Parathyroid adenoma (tissue), 2 donors: Measurements from ENCODE around the gene ITIH5.

Experiments used
- H2AFZ ChIP-seq: fragments of 300-600 bp; sonication (generic); one replicate; pipeline ENCODE4 v1.7.0; 2017; ENCODE audit warnings: antibody characterized with exemption, mild to moderate bottlenecking
- H3K27ac ChIP-seq: fragments of 300-600 bp; sonication (generic); one replicate; pipeline ENCODE4 v1.7.0; 2017
- H3K27me3 ChIP-seq: fragments of 300-600 bp; sonication (generic); one replicate; pipeline ENCODE4 v1.7.0; 2017; ENCODE audit warnings: low read length; ENCODE audit not compliant: control insufficient read depth, insufficient read depth
- H3K36me3 ChIP-seq: fragments of 300-600 bp; sonication (generic); one replicate; pipeline ENCODE4 v1.7.0; 2017; ENCODE audit warnings: low read length; ENCODE audit not compliant: control insufficient read depth, insufficient read depth
- H3K4me1 ChIP-seq: fragments of 300-600 bp; sonication (generic); one replicate; pipeline ENCODE4 v1.7.0; 2017; ENCODE audit warnings: control low read depth
- H3K4me2 ChIP-seq: fragments of 300-600 bp; sonication (generic); one replicate; pipeline ENCODE4 v1.7.0; 2017; ENCODE audit warnings: low read length
- H3K4me3 ChIP-seq: fragments of 300-600 bp; sonication (generic); one replicate; pipeline ENCODE4 v1.7.0; 2017; ENCODE audit warnings: low read depth, low read length
- H3K79me2 ChIP-seq: fragments of 300-600 bp; sonication (generic); one replicate; pipeline ENCODE4 v1.7.0; 2017; ENCODE audit warnings: control low read depth
- H3K9ac ChIP-seq: fragments of 300-600 bp; sonication (generic); one replicate; pipeline ENCODE4 v1.7.0; 2017; ENCODE audit warnings: mild to moderate bottlenecking
- H3K9me3 ChIP-seq: fragments of 300-600 bp; sonication (generic); one replicate; pipeline ENCODE4 v1.7.0; 2017; ENCODE audit warnings: low read length; ENCODE audit not compliant: control insufficient read depth
- TF ChIP-seq, protein P1 (sequence below): fragments of 300-600 bp; sonication (generic); IDR thresholded peaks from one replicate; pipeline ENCODE4 v1.7.0; 2017; ENCODE audit warnings: antibody characterized with exemption, mild to moderate bottlenecking
- donor health status: primary hyperparathyroidism.

The ITIH5 gene

DNA sequence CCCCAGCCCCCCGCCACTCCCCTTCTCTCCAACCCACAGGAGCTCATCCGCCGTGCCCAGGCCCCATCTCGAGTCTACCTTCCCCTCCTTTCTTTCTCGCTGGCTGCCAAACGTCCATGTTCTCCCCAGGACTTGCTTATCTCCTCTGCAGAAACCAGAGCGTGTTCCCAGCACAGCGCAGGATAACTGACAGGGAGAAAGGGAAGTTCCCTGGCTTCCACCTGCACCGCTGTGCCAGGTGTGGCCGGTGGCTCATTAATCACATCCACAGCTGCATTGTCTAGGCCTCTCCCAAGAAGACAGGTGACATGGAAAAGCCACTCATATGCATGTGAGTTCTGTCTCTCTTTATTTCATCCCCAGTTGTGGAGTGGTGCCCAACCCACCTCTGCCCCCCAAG lies 113.2 kb downstream of the ITIH5 start:
- H3K4me3 ChIP-seq: no peak overlapping the region
- H3K9ac ChIP-seq: no peak overlapping the region
- no peaks in the 10 kb centered on the region for H3K27me3 ChIP-seq
- H3K27ac ChIP-seq: no peak overlapping the region
- H3K4me2 ChIP-seq: no peak overlapping the region
- TF ChIP-seq, protein P1, sequence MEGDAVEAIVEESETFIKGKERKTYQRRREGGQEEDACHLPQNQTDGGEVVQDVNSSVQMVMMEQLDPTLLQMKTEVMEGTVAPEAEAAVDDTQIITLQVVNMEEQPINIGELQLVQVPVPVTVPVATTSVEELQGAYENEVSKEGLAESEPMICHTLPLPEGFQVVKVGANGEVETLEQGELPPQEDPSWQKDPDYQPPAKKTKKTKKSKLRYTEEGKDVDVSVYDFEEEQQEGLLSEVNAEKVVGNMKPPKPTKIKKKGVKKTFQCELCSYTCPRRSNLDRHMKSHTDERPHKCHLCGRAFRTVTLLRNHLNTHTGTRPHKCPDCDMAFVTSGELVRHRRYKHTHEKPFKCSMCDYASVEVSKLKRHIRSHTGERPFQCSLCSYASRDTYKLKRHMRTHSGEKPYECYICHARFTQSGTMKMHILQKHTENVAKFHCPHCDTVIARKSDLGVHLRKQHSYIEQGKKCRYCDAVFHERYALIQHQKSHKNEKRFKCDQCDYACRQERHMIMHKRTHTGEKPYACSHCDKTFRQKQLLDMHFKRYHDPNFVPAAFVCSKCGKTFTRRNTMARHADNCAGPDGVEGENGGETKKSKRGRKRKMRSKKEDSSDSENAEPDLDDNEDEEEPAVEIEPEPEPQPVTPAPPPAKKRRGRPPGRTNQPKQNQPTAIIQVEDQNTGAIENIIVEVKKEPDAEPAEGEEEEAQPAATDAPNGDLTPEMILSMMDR: no peak
- no peak overlapping the region for H2AFZ ChIP-seq
- H3K36me3 ChIP-seq: no peaks in the 10 kb centered on the region
- H3K9me3 ChIP-seq: no peaks in the 10 kb centered on the region
- H3K79me2 ChIP-seq: no peaks in the 10 kb centered on the region
- H3K4me1 ChIP-seq: no peaks in the 10 kb centered on the region

DNA sequence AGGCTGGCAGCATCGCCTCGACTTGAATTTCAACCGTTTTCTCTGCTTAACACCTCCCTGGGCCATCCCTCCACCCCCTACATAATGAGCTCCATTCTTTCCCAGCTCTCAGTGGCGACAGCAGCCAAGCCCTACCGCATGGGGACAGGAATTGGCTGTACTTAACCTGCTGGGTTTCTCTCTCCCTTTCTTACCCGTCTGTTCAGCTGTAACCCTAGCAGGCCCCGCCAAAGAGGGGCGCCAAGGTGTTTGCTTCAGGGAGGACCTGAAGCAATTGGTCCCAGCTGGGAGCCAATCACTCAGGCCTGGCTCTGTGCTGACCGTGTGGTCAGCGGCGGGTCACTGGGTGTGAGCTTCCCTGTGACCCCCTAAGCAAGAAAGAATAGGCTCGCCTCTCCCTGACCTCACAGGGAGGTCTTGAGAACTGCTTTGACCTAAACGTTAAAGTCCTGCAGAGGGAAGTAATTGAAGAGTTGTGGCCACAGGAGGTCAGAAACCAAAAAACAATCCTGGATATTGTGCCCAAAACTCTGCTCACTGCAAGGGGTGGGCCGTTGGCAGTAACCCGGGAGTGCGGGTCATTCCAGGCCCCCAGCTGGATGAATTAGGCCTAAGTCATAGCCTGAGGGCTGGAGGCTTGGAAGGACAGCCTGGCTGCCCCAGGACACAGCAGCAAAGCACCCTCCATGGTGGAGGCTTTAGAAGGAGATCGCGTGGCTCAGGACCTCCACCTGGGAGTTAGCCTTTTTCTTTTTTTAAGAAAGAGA lies 114.6 kb downstream of the ITIH5 start:
- H3K79me2 ChIP-seq: no peaks in the 10 kb centered on the region
- H3K9me3 ChIP-seq: no peaks in the 10 kb centered on the region
- no peaks in the 10 kb centered on the region for H3K27me3 ChIP-seq
- H3K4me2 ChIP-seq: no peak overlapping the region
- H3K27ac ChIP-seq: no peak overlapping the region
- no peaks in the 10 kb centered on the region for H3K36me3 ChIP-seq
- H2AFZ ChIP-seq: no peak overlapping the region
- H3K4me1 ChIP-seq: no peaks in the 10 kb centered on the region
- TF ChIP-seq, protein P1: no peak
- H3K9ac ChIP-seq: no peak overlapping the region
- H3K4me3 ChIP-seq: no peak overlapping the region

DNA sequence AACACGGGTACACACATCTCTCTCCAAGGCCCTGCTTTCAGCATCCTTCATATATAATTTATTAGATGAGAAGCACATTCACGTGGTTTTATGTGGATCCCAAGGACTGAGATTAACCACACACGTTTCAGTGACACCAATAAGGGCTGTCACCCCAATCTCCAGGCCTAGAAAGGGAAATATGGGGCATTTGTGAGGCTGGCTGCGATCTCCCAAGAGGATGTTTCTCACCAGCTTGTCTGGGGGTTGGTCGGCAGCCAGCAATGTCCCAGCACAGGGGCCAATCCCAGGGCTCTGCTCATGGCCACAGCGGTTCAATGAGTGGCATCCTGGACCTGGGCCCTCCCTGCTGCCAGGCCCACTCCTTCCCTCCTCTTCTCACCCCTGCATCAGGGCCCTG lies 115.5 kb downstream of the ITIH5 start:
- Histone ChIP-seq H2AFZ (no peak overlapping the region), H3K79me2 (no peaks in the 10 kb centered on the region), H3K9me3 (no peaks in the 10 kb centered on the region), H3K27ac (no peak overlapping the region), H3K4me3 (no peak overlapping the region), H3K9ac (no peak overlapping the region), H3K4me1 (no peaks in the 10 kb centered on the region), H3K27me3 (no peaks in the 10 kb centered on the region), H3K4me2 (no peak overlapping the region), H3K36me3 (no peaks in the 10 kb centered on the region)
- TF ChIP-seq, protein P1: no peak

DNA sequence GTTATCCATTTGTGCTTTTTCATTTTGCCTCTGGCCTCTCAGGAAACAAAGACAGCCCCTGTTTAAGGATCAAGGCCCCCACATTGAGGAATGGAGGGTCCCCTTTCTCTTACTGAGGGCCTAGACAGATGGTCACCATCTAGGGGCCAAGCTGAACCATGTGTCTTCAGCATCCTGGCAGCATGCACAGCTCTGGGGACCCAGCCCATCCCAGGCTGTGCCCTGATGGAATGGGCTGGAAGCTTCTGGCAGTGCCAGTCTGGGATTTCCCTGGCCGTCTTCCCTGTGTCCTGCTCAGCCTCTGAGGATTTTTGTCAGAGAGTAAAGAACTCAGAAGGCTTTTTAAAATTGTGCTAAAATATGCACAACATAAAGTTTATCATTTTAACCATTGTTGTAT lies 116.8 kb downstream of the ITIH5 start:
- no peaks in the 10 kb centered on the region for H3K4me1 ChIP-seq
- no peak overlapping the region for H2AFZ ChIP-seq
- H3K79me2 ChIP-seq: no peaks in the 10 kb centered on the region
- H3K27ac ChIP-seq: no peak overlapping the region
- no peaks in the 10 kb centered on the region for H3K36me3 ChIP-seq
- H3K9me3 ChIP-seq: no peaks in the 10 kb centered on the region
- TF ChIP-seq, protein P1: no peak
- no peaks in the 10 kb centered on the region for H3K27me3 ChIP-seq
- no peak overlapping the region for H3K4me3 ChIP-seq
- H3K9ac ChIP-seq: no peak overlapping the region
- H3K4me2 ChIP-seq: no peak overlapping the region

DNA sequence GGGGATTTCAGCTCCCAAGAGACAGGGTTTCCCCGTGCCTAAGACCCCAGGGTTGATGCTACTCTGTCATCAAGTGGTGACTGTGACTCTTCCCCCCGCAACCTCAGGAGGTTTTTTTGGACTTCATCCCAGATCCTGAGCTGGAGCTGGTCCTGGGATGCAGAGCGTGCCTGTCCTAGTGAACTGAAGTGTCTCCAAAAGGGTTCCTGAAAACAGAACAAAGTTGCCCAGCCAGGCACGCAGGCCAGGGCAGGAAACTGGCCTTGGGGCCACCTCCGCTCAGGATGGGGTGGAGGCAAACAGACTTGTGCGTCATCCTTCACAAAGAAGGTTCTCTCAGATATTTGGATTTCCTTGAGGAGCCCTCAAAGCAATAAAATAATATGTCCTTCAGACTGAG lies 118.9 kb downstream of the ITIH5 start:
- no peak overlapping the region for H2AFZ ChIP-seq
- no peaks in the 10 kb centered on the region for H3K9me3 ChIP-seq
- H3K36me3 ChIP-seq: no peaks in the 10 kb centered on the region
- no peaks in the 10 kb centered on the region for H3K79me2 ChIP-seq
- H3K4me1 ChIP-seq: no peaks in the 10 kb centered on the region
- no peak overlapping the region for H3K9ac ChIP-seq
- H3K4me2 ChIP-seq: no peak overlapping the region
- no peak overlapping the region for H3K4me3 ChIP-seq
- H3K27ac ChIP-seq: peak overlapping the region; percentile 29
- H3K27me3 ChIP-seq: no peaks in the 10 kb centered on the region
- TF ChIP-seq, protein P1: no peak
